Endothelial cell of coronary artery (primary cell): ENCODE results near the gene GMPPB. TPM values are rescaled to one million over a fixed set of nuclear protein-coding genes. Genes with fewer than 3 reads are reported as not detected.

Source experiments
- total RNA-seq: library from RNA; depleted of rRNA; stranded (reverse); fragments of >200 nt; gene quantifications from 2 replicates; pipeline ENCODE4 v1.2.3, GENCODE V29; 2014

The GMPPB gene
- total RNA-seq, result 36.7 and 47.6 TPM in 2 replicates

GRCh38 chr3:49723628-49724551, at the start of gene GMPPB:
GMPPB (minus strand) TSS chr3:49723951; CDS start chr3:49723726, 225 bp downstream.

GRCh38 chr3:49719214-49719884, 4.4 kb downstream of the GMPPB start, which contains the start of gene AMIGO3:
AMIGO3 (minus strand) TSS chr3:49719684; CDS start chr3:49719465, 219 bp downstream.

GRCh38 chr3:49689046-49689907, 34.5 kb downstream of the GMPPB start, which contains the start of the genes MST1 and RNF123:
MST1 (minus strand) TSS chr3:49689474; CDS start chr3:49688691, 783 bp downstream.
RNF123 (plus strand) TSS chr3:49689557; CDS start chr3:49691166, 1,609 bp downstream.

GRCh38 chr3:49673715-49674496, 49.8 kb downstream of the GMPPB start, which contains the start of gene APEH:
APEH (plus strand) TSS chr3:49674351; CDS start chr3:49674402, 51 bp downstream.

Other genes starting within 250 kb of the GMPPB start
- under 0.01 and 0.09 TPM in 2 replicates for gene BSN, start 169.5 kb downstream of the GMPPB start, total RNA-seq
- gene APEH, start 49.6 kb downstream of the GMPPB start, total RNA-seq, result 86.8 and 109 TPM in 2 replicates
- gene MST1, start 34.5 kb downstream of the GMPPB start, total RNA-seq, result 1.7 and 3.9 TPM in 2 replicates
- gene RNF123, start 34.4 kb downstream of the GMPPB start, total RNA-seq, result 17.5 and 30.5 TPM in 2 replicates
- gene AMIGO3, start 4.3 kb downstream of the GMPPB start, total RNA-seq, result not detected in 2 replicates
- 40.9 and 43.5 TPM in 2 replicates for gene IP6K1, start 62.6 kb upstream of the GMPPB start, total RNA-seq
- gene CDHR4, start 75.9 kb upstream of the GMPPB start, total RNA-seq, result not detected in 2 replicates
- gene INKA1, start 79.3 kb upstream of the GMPPB start, total RNA-seq, result 18.9 and 23.4 TPM in 2 replicates
- gene UBA7, start 90.0 kb upstream of the GMPPB start, total RNA-seq, result 14.2 and 41.4 TPM in 2 replicates
- 2.1 and 4.3 TPM in 2 replicates for gene TRAIP, start 132.6 kb upstream of the GMPPB start, total RNA-seq
- gene CAMKV, start 146.0 kb upstream of the GMPPB start, total RNA-seq, result 0.18 TPM in 1 of 2 replicates, not detected in the other
- gene MST1R, start 179.9 kb upstream of the GMPPB start, total RNA-seq, result 0.28 and 0.54 TPM in 2 replicates
- gene MON1A, start 205.9 kb upstream of the GMPPB start, total RNA-seq, result 10.6 and 12.5 TPM in 2 replicates
- gene RBM6, start 216.2 kb upstream of the GMPPB start, total RNA-seq, result 36.3 and 55.8 TPM in 2 replicates